Cardiac muscle cell (in vitro differentiated cells and primary cell): ENCODE results near the gene UBE2V1. TPM values are rescaled to one million over a fixed set of nuclear protein-coding genes. Genes with fewer than 3 reads are reported as not detected.
A peak's percentile ranks its signal among the peaks of the same experiment; 100 is the strongest.

Experiments used
- DNase-seq, 2 donors: peaks; one replicate each; pipeline versions ENCODE4 v3.0.0 to v3.0.0-alpha.2; 2010 to 2017; ENCODE audit warnings: low read depth in 1 of 2, low spot score in 1 of 2
- H3K27ac ChIP-seq: fragments of 200-600 bp; sonication (generic); 2 replicates; pipeline ENCODE4 v1.5.1; 2016
- H3K27me3 ChIP-seq: fragments of 200-600 bp; sonication (generic); 2 replicates; pipeline ENCODE4 v1.6.0; 2016; ENCODE audit warnings: control low read depth
- H3K36me3 ChIP-seq: fragments of 200-600 bp; sonication (generic); 2 replicates; pipeline ENCODE4 v1.5.1; 2016; ENCODE audit warnings: control low read depth
- H3K4me1 ChIP-seq: fragments of 200-600 bp; sonication (generic); 2 replicates; pipeline ENCODE4 v1.8.1; 2017; ENCODE audit warnings: low read depth, mild to moderate bottlenecking, mixed run types
- H3K4me3 ChIP-seq: fragments of 200-600 bp; sonication (generic); 2 replicates; pipeline ENCODE4 v1.5.1; 2016; ENCODE audit warnings: mild to moderate bottlenecking
- H3K9me3 ChIP-seq: fragments of 200-600 bp; sonication (generic); 2 replicates; pipeline ENCODE4 v1.5.1; 2017; ENCODE audit warnings: low read depth, mild to moderate bottlenecking, control low read depth
- polyA plus RNA-seq: library from polyadenylated mRNA; unstranded; fragments of >200 nt; fragmentation: Nextera tagmentation; extraction: Ambion mirVana; gene quantifications from 2 replicates; pipeline ENCODE4 v1.2.1, GENCODE V29; 2016
- total RNA-seq: library from RNA; depleted of rRNA; stranded (reverse); fragments of >200 nt; gene quantifications from 2 replicates; pipeline ENCODE4 v1.2.3, GENCODE V29; 2016
- TF ChIP-seq, protein P1 (sequence below): IDR thresholded peaks from 2 replicates; pipeline ENCODE4 v1.5.1; 2012; ENCODE audit warnings: low read depth, mild to moderate bottlenecking, low read length

Gene UBE2V1
- total and polyA plus RNA-seq, 2 experiments from 2014 or later, result 126 to 173 TPM

- TF ChIP-seq, protein P1, sequence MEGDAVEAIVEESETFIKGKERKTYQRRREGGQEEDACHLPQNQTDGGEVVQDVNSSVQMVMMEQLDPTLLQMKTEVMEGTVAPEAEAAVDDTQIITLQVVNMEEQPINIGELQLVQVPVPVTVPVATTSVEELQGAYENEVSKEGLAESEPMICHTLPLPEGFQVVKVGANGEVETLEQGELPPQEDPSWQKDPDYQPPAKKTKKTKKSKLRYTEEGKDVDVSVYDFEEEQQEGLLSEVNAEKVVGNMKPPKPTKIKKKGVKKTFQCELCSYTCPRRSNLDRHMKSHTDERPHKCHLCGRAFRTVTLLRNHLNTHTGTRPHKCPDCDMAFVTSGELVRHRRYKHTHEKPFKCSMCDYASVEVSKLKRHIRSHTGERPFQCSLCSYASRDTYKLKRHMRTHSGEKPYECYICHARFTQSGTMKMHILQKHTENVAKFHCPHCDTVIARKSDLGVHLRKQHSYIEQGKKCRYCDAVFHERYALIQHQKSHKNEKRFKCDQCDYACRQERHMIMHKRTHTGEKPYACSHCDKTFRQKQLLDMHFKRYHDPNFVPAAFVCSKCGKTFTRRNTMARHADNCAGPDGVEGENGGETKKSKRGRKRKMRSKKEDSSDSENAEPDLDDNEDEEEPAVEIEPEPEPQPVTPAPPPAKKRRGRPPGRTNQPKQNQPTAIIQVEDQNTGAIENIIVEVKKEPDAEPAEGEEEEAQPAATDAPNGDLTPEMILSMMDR, result no peak
- H3K27ac ChIP-seq, result no peak overlapping the region
- DNase-seq, result no peak
- no peak overlapping the region for H3K4me3 ChIP-seq
- no peaks in the 10 kb centered on the region for H3K4me1 ChIP-seq
- no peaks in the 10 kb centered on the region for H3K27me3 ChIP-seq
- no peaks in the 10 kb centered on the region for H3K9me3 ChIP-seq
- no peaks in the 10 kb centered on the region for H3K36me3 ChIP-seq
Measured at GRCh38 chr20:50057714-50058053, 55.3 kb downstream of the UBE2V1 start.

- H3K9me3 ChIP-seq, result no peaks in the 10 kb centered on the region
- H3K36me3 ChIP-seq, result no peaks in the 10 kb centered on the region
- no peak overlapping the region for H3K4me3 ChIP-seq
- TF ChIP-seq, protein P1, result no peak
- no peak for DNase-seq
- no peaks in the 10 kb centered on the region for H3K4me1 ChIP-seq
- no peak overlapping the region for H3K27ac ChIP-seq
- H3K27me3 ChIP-seq, result no peaks in the 10 kb centered on the region
Measured at GRCh38 chr20:50056951-50057713, 55.8 kb downstream of the UBE2V1 start.

- H3K27ac ChIP-seq, result no peak overlapping the region
- H3K4me1 ChIP-seq, result no peaks in the 10 kb centered on the region
- no peaks in the 10 kb centered on the region for H3K27me3 ChIP-seq
- no peaks in the 10 kb centered on the region for H3K36me3 ChIP-seq
- DNase-seq, result no peak
- H3K4me3 ChIP-seq, result no peak overlapping the region
- H3K9me3 ChIP-seq, result no peaks in the 10 kb centered on the region
- TF ChIP-seq, protein P1, result no peak
Measured at GRCh38 chr20:50056408-50056926, 56.5 kb downstream of the UBE2V1 start.

GRCh38 chr20:50055524-50056083, 57.3 kb downstream of the UBE2V1 start:
- Histone ChIP-seq H3K27me3 (no peaks in the 10 kb centered on the region), H3K36me3 (no peaks in the 10 kb centered on the region), H3K4me3 (no peak overlapping the region), H3K27ac (no peak overlapping the region), H3K4me1 (no peaks in the 10 kb centered on the region), H3K9me3 (no peaks in the 10 kb centered on the region)
- DNase-seq, result peak in 1 of 2 donors; percentile 27
- TF ChIP-seq, protein P1, result no peak

DNA sequence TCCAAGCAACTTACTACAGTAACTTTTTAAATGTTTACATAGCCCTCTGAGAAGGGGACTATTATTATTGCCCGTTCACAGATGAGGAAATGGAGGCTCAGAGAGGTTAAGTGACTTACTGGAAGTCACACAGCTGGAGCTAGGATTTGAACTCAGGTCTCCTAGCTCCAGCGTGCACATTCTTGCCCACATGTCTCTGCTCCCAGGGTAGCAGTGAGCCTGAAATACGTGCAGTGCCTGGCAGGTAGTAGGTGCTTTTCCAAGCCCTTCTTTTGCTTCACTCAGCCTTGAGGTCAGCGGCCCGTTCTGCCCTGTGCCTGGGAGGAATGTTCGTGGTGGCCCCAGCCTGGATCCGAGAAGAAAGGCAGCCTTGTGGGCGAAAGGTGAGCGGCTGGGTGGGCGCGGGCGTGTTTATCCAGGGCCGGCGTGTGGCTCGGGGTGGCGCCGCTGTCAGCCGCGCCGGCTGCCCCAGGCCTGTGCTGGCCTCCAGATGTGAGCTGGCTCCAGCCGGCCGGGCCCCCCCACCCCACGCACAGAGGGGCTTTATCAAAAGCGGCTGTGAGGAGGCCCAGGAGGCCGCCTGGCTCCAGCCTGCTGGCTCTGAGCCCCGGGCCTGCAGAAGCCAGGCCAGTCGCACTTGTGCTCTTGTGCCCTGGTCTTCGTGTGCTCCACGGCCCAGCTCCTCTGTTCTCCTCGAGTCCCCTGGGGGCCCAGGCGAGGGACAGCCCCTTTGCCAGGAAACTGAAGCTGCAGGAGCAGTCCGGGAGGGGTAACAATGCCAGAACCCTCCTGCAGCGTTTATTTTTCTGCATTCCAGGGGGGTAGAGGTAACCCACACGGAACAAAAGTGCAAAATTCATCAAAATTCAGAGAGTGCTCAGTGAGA, 58.1 kb downstream of the UBE2V1 start:
- DNase-seq, result peak in 1 of 2 donors; percentile 87
- no peaks in the 10 kb centered on the region for H3K36me3 ChIP-seq
- H3K4me3 ChIP-seq, result no peak overlapping the region
- no peaks in the 10 kb centered on the region for H3K4me1 ChIP-seq
- TF ChIP-seq, protein P1, result no peak
- no peaks in the 10 kb centered on the region for H3K9me3 ChIP-seq
- H3K27ac ChIP-seq, result no peak overlapping the region
- H3K27me3 ChIP-seq, result no peaks in the 10 kb centered on the region
